COLO668 (cell line): ENCODE data around the gene SCAMP2.
"Not testable (repeated sequence)": the region's sequence is repeated elsewhere in the genome, so short reads cannot be mapped to it uniquely, and the experiment has no call there.

Source experiments
- DNase-seq: peaks from one replicate; lab custom pipeline; 2025; ENCODE audit not compliant: unreplicated experiment; lab: John Stamatoyannopoulos, UW

SCAMP2 gene

GRCh38 chr15:74873036-74873755, at the start of gene SCAMP2:
TSS of gene SCAMP2 (minus strand) at chr15:74873365. CDS start at chr15:74873255, 110 bp downstream.
- DNase-seq, result peak; percentile 92

GRCh38 chr15:74920456-74920855, 47.3 kb upstream of the SCAMP2 start:
- DNase-seq, result no peak

GRCh38 chr15:74917676-74918075, 44.5 kb upstream of the SCAMP2 start:
- no peak for DNase-seq

GRCh38 chr15:74913799-74914198, 40.6 kb upstream of the SCAMP2 start:
- DNase-seq, result not testable (repeated sequence)

- no peak for DNase-seq
Measured at GRCh38 chr15:74913041-74913440, 39.9 kb upstream of the SCAMP2 start.

- no peak for DNase-seq
Measured at GRCh38 chr15:74908635-74909034, 35.5 kb upstream of the SCAMP2 start.

GRCh38 chr15:74907163-74907870, 34.2 kb upstream of the SCAMP2 start:
- no peak for DNase-seq

- DNase-seq, result peak; percentile 92
Measured at GRCh38 chr15:74906450-74907162, 33.4 kb upstream of the SCAMP2 start, which contains the start of gene FAM219B. TSS of gene FAM219B (minus strand) at chr15:74906851. CDS start at chr15:74906800, 51 bp downstream.

GRCh38 chr15:74906067-74906449, 32.9 kb upstream of the SCAMP2 start:
- DNase-seq, result no peak

- no peak for DNase-seq
Measured at GRCh38 chr15:74904190-74904805, 31.1 kb upstream of the SCAMP2 start.

GRCh38 chr15:74903676-74904075, 30.5 kb upstream of the SCAMP2 start:
- no peak for DNase-seq

- no peak for DNase-seq
Measured at GRCh38 chr15:74902295-74903075, 29.3 kb upstream of the SCAMP2 start.

GRCh38 chr15:74901612-74902063, 28.5 kb upstream of the SCAMP2 start:
- DNase-seq, result peak; percentile 35

- DNase-seq, result no peak
Measured at GRCh38 chr15:74897300-74897701, 24.1 kb upstream of the SCAMP2 start.

- DNase-seq, result no peak
Measured at GRCh38 chr15:74896316-74896715, 23.2 kb upstream of the SCAMP2 start.

GRCh38 chr15:74895830-74896229, 22.7 kb upstream of the SCAMP2 start:
- no peak for DNase-seq

GRCh38 chr15:74894383-74894782, 21.2 kb upstream of the SCAMP2 start:
- not testable (repeated sequence) for DNase-seq

GRCh38 chr15:74893627-74894026, 20.5 kb upstream of the SCAMP2 start:
- no peak for DNase-seq

- DNase-seq, result no peak
Measured at GRCh38 chr15:74892931-74893330, 19.8 kb upstream of the SCAMP2 start.

GRCh38 chr15:74892313-74892712, 19.1 kb upstream of the SCAMP2 start:
- DNase-seq, result no peak
